Mucosa of rectum (tissue), 2 donors: ENCODE data around the gene HLA-B.
A peak's percentile ranks its signal among the peaks of the same experiment; 100 is the strongest.
"Not testable (repeated sequence)": the region's sequence is repeated elsewhere in the genome, so short reads cannot be mapped to it uniquely, and the experiment has no call there.

Experiments used
- H3K27ac ChIP-seq, 2 donors: one replicate each; pipeline ENCODE4 v1.7.0; 2013; ENCODE audit warnings: inconsistent platforms in 2 of 2, low read depth in 2 of 2, low read length in 2 of 2
- H3K27me3 ChIP-seq, 2 donors: one replicate each; pipeline ENCODE4 v1.7.0; 2013; ENCODE audit warnings: low read length in 2 of 2; ENCODE audit not compliant: control insufficient read depth in 2 of 2, insufficient read depth in 2 of 2
- H3K36me3 ChIP-seq, 2 donors: one replicate each; pipeline ENCODE4 v1.7.0; 2013; ENCODE audit warnings: low read length in 2 of 2; ENCODE audit not compliant: control insufficient read depth in 2 of 2, insufficient read depth in 2 of 2
- H3K4me1 ChIP-seq, 2 donors: one replicate each; pipeline ENCODE4 v1.7.0; 2013; ENCODE audit warnings: low read length in 2 of 2, mild to moderate bottlenecking in 1 of 2; ENCODE audit not compliant: control insufficient read depth in 2 of 2, insufficient read depth in 2 of 2
- H3K4me3 ChIP-seq, 2 donors: one replicate each; pipeline ENCODE4 v1.7.0; 2013; ENCODE audit warnings: low read length in 2 of 2
- H3K9ac ChIP-seq, 2 donors: one replicate each; pipeline ENCODE4 v1.7.0; 2013; ENCODE audit warnings: low read length in 2 of 2, low read depth in 1 of 2, mild to moderate bottlenecking in 1 of 2
- H3K9me3 ChIP-seq, 2 donors: one replicate each; pipeline ENCODE4 v1.7.0; 2013; ENCODE audit warnings: low read length in 2 of 2; ENCODE audit not compliant: control insufficient read depth in 2 of 2
- donor health status: healthy.
- donor health status: Normal muscosa, but diverticular disease.

HLA-B gene

GRCh38 chr6:31385041-31385440, 28.1 kb upstream of the HLA-B start:
- H3K9ac ChIP-seq = no peak overlapping the region

DNA sequence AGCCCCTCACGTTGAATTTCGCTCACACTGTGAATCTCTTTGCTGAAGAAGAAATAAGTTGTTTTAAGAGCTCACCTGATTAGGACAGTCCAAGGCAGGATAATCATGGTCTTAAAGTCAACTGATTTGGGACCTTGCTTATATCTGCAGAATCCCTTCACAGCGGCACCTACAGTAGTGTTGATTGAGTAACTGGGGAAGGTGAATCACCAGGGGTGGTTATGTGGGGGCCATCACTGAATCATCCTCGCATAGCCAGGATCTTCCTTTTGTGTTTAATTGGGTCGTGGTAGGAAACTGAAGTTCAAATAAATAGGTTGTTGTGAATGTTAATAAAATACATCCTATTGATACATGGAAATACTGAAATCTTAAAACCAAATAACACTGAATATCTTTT, 26.2 kb upstream of the HLA-B start:
- Histone ChIP-seq H3K36me3 (no peaks in the 10 kb centered on the region), H3K27ac (no peak overlapping the region), H3K27me3 (peaks cover 0 to under 1% of the 10 kb centered on the region in 2 donors), H3K4me1 (peaks cover 1 to 11% of the 10 kb centered on the region in 2 donors), H3K9me3 (no peaks in the 10 kb centered on the region), H3K9ac (no peak overlapping the region), H3K4me3 (no peak overlapping the region)

More at GRCh38 chr6:31385041-31385440, 28.1 kb upstream of the HLA-B start:
- H3K36me3 ChIP-seq = no peaks in the 10 kb centered on the region
- H3K4me3 ChIP-seq = no peak overlapping the region
- H3K4me1 ChIP-seq = no peaks in the 10 kb centered on the region
- no peaks in the 10 kb centered on the region for H3K9me3 ChIP-seq
- no peaks in the 10 kb centered on the region for H3K27me3 ChIP-seq
- no peak overlapping the region for H3K27ac ChIP-seq

DNA sequence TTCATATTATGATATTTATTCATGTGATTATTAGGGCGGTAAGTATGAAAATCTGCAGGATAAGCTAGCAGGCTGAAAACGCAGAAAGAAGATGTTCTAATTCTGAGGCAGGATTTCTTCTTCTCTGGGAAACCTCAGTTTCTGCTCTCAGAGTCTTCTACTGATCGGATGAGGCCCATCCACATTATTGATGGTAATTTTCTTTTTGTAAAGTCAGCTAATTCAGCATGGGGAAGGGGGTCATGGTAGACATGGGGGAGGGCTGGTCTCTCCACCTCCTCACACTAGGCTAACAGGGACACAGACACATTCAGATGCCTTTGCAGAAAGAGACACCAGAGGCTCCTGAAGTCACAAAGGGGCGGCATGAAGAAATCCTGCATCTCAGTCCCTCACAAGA, 24.7 kb upstream of the HLA-B start:
- no peaks in the 10 kb centered on the region for H3K36me3 ChIP-seq
- no peak overlapping the region for H3K9ac ChIP-seq
- peaks cover 5 to 18% of the 10 kb centered on the region in 2 donors for H3K4me1 ChIP-seq
- no peak overlapping the region for H3K4me3 ChIP-seq
- peaks cover 0 to 3% of the 10 kb centered on the region in 2 donors for H3K27me3 ChIP-seq
- no peaks in the 10 kb centered on the region for H3K9me3 ChIP-seq
- H3K27ac ChIP-seq = no peak overlapping the region

DNA sequence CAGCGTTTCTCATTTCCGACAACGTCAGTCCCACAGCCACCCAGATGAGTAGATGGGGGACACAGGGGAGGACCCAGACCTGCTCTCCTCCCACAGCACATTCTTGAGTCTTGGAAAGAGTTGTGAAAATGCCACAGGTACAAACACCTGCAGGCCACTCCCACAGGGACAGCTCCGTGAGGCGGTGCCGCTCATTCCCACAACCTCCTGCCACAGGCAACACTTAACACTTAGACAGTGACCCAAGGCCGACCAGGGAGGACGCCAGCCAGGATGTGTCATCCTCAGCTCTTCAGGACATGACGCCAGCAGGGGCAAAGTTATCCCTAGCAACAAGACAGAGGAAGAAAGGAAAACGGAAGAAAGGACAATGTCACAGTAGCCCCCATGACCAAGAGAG, 22.9 kb upstream of the HLA-B start:
- Histone ChIP-seq H3K27ac (peak overlapping the region; percentile 48 to 77), H3K9ac (no peak overlapping the region), H3K4me1 (peaks cover 5 to 18% of the 10 kb centered on the region in 2 donors), H3K36me3 (no peaks in the 10 kb centered on the region), H3K4me3 (no peak overlapping the region), H3K9me3 (no peaks in the 10 kb centered on the region), H3K27me3 (peaks cover 0 to 3% of the 10 kb centered on the region in 2 donors)

- Histone ChIP-seq H3K9me3 (no peaks in the 10 kb centered on the region), H3K4me1 (peaks cover 5 to 18% of the 10 kb centered on the region in 2 donors), H3K27me3 (peaks cover 0 to 3% of the 10 kb centered on the region in 2 donors), H3K27ac (peak overlapping the region; percentile 77), H3K4me3 (no peak overlapping the region), H3K9ac (peak overlapping the region in 1 of 2 donors; percentile 60), H3K36me3 (no peaks in the 10 kb centered on the region)
Measured at GRCh38 chr6:31378721-31379103, 21.7 kb upstream of the HLA-B start.

DNA sequence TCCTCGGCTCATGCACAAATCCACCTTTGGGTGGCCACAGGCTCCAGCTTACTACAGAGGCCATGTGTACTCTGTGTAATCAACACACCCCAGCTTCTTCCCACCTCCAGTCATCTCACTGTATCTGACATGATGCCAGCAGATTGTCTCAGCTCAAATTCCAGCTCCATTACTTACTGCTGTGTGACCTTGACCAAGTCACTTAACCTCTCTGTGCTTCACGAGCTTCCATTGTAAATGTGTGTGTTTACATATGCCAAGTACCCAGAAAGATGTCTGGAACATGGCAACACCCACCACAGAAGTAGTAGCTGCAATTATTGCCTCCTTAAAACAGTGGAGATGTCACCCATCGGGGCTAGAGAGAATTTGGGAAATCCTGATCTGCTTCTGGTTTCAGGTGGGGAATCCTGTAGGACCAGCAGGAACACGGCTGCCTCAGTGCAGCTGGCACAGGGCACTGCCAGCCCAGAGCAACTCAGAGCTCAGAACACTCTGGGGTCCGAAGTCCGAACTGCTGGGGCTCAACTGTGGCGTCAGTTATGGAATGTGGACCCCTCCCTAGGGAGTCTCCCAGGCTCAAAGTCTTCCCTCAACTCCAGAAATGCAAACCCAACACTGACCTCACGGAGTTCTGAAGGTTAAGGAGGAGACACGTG, 21.2 kb upstream of the HLA-B start:
- Histone ChIP-seq H3K27me3 (peaks cover 0 to 3% of the 10 kb centered on the region in 2 donors), H3K4me1 (peaks cover 5 to 18% of the 10 kb centered on the region in 2 donors), H3K4me3 (peak overlapping the region in 1 of 2 donors; percentile 44), H3K9me3 (no peaks in the 10 kb centered on the region), H3K36me3 (no peaks in the 10 kb centered on the region), H3K27ac (peak overlapping the region; percentile 77 to 78), H3K9ac (peak overlapping the region in 1 of 2 donors; percentile 60)

DNA sequence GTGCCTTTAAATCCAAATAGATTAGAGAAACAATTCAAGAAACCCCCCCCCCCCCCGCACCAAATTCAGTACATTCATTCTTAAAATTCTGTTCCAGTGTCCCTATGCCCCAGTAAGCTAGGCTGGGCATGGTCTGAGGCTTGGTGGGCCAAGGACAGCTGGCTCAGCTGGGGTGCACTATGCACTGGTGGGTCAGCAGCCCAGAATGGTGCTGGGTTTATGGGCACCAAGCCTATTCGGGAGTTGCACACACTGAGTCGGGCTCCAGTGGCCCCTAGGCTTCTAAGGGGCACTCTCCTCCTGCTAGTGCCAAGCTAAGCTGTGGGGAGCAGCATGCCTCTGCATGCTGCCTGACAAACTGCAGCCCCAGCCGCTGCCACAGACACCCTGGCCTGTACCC, 20.1 kb upstream of the HLA-B start:
- no peak overlapping the region for H3K4me3 ChIP-seq
- peaks cover 0 to 3% of the 10 kb centered on the region in 2 donors for H3K27me3 ChIP-seq
- no peaks in the 10 kb centered on the region for H3K36me3 ChIP-seq

GRCh38 chr6:31375699-31376098, 18.7 kb upstream of the HLA-B start:
- Histone ChIP-seq H3K9ac (no peak overlapping the region), H3K9me3 (peaks cover 0 to 3% of the 10 kb centered on the region in 2 donors), H3K27me3 (peaks cover 0 to 3% of the 10 kb centered on the region in 2 donors), H3K36me3 (no peaks in the 10 kb centered on the region), H3K4me3 (no peak overlapping the region), H3K4me1 (peaks cover 5 to 18% of the 10 kb centered on the region in 2 donors), H3K27ac (no peak overlapping the region)

More for the DNA sequence above, 20.1 kb upstream of the HLA-B start:
- Histone ChIP-seq H3K27ac (no peak overlapping the region), H3K9ac (no peak overlapping the region), H3K4me1 (peaks cover 5 to 18% of the 10 kb centered on the region in 2 donors), H3K9me3 (no peaks in the 10 kb centered on the region)

DNA sequence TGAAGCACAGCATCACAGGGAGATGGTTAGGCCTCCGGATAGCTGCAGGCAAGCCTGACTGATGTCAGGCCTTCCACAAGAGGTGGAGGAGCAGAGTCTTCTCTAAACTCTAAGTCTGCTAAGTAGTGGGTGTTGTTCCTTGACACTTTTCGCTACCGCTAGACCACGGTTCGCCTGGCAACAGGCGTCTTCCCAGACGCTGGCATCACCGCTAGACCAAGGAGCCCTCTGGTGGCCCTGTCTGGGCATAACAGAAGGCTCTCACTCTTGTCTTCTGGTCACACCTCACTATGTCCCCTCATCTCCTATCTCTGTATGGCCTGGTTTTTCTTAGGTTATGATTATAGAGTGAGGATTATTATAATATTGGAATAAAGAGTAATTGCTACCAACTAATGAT, 17.1 kb upstream of the HLA-B start:
- H3K27ac ChIP-seq, H3K9ac ChIP-seq, H3K36me3 ChIP-seq, H3K27me3 ChIP-seq, H3K9me3 ChIP-seq, H3K4me3 ChIP-seq: not testable (repeated sequence)
- peaks cover 5 to 16% of the 10 kb centered on the region in 2 donors for H3K4me1 ChIP-seq

- Histone ChIP-seq H3K27me3 (peaks cover 3 to 15% of the 10 kb centered on the region in 2 donors), H3K9me3 (peaks cover 0 to 3% of the 10 kb centered on the region in 2 donors), H3K4me1 (peaks cover 6 to 7% of the 10 kb centered on the region in 2 donors), H3K9ac (no peak overlapping the region), H3K4me3 (no peak overlapping the region), H3K27ac (no peak overlapping the region), H3K36me3 (no peaks in the 10 kb centered on the region)
Measured at GRCh38 chr6:31368461-31368860, 11.5 kb upstream of the HLA-B start.
